ENCODE data around the gene ATOH8.

ATOH8 gene

DNA sequence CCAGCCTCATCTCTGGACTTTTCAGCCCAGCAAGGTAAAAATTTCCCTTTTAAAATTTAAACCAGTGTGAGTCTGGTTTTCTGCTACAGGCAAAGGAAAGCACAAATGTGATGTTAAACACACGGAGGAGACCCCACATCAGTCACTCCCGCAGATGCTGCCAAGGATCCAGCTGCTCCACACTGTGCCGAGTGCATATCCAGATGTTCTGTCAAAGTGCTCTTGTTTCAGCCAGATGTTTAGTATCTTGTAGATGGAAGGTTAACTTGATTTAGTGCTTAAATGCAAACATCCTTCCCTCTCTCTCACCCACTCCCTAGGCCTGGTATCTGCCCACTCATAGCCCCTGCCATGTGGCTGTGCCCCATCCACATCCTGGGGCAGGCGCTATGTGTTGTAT lies 15.8 kb upstream of the ATOH8 start:
- no peak for DNase-seq

DNA sequence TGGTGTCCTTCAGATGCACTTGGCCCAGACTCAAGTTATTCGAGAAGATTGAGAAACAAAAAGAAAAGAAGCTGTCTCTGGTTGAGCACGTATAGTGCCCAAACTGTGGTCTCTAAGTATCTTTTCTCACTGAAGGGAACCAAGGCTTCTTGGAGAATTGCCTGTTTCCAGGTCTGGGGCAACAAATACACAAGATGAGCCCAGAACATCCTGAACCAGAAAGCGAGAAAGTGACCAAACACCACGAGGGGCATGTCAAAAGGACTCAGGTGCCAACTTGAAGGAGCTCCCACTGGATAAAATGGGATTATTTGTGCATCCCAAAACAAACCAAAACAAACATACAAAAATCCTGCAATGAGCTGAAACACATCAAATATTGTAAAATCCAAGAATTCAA lies 13.6 kb upstream of the ATOH8 start:
- DNase-seq, result no peak

DNA sequence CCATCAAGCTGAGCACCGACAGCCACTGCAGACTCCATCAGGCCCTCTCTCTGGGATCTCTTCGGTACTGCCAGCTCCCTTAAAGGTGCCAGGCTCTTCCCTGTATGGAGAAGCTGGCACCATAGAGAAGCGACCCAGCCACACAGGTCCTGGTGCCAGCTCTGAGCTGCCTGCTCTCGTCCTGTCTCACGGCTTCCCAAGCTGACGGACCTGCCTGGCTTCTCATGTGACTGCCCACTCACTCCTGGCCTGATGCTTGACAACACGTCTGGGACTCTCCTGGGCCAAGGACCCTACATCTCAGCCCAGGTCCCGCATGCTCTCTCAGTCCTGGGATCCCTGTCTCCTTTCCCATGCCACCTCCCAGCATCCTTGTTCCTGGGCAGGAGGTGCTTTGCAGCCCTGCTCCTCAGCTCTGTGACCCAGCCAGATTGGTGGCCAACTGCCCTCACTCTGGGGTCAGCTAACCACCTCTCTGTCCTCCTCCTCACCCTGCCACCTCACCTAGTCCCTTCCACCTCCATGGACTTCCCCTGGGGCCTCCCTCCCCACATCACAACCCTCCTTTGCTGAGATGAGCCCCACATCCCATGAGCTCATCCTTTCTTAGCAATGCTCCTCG lies 12.5 kb upstream of the ATOH8 start:
- no peak for DNase-seq

DNA sequence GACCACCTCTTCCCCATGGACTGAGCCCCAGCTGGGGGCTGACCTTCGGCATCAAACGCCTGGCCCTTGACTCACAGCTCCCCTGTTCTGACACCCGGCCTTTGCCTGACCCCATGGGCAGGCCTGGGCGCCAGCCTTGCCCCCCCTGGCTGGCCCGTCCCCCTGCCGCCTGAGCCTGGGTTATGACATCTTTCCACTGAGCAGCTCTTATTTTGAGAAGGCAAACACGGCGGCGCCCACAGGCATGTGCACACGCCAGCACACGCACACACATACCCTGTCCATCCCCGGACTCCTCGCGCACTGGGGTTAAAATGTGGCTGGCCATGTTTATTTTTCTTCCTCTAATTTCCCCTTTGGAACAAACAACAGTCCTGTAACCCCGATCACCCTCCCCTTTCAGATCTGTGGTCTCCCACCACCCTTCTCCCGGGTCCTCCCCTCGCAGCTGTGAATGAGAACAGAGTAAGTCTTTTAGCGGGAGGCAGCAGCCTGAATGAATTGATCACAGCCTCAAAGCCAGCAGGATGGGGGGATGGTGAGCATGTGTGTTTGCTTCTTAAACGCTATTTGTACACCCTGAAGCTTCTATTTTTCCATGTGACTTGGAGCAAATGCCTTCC lies 11.8 kb upstream of the ATOH8 start:
- peak; percentile 33 for DNase-seq

GRCh38 chr2:85743304-85743978 lies 10.3 kb upstream of the ATOH8 start:
- DNase-seq, result no peak

DNA sequence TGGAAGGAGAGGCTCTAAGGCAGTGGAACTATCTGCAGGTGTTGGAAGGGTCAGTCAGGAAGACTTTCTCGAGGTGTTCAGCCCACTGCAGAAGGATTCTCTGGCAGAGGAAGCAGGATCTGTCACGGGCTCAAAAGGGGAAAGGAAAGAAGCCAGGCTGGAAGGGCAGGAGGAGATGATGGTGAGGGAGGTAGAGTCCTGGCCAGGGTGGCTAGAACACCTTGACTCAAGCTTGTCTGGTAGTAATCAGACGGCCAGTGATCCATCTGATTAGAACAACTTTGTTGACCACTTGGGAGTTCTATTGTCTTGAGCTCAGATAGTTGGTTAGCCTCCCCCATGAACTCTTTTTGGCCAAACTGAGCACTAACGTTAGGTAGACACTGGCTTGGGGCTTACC lies 9.7 kb upstream of the ATOH8 start:
- no peak for DNase-seq

DNA sequence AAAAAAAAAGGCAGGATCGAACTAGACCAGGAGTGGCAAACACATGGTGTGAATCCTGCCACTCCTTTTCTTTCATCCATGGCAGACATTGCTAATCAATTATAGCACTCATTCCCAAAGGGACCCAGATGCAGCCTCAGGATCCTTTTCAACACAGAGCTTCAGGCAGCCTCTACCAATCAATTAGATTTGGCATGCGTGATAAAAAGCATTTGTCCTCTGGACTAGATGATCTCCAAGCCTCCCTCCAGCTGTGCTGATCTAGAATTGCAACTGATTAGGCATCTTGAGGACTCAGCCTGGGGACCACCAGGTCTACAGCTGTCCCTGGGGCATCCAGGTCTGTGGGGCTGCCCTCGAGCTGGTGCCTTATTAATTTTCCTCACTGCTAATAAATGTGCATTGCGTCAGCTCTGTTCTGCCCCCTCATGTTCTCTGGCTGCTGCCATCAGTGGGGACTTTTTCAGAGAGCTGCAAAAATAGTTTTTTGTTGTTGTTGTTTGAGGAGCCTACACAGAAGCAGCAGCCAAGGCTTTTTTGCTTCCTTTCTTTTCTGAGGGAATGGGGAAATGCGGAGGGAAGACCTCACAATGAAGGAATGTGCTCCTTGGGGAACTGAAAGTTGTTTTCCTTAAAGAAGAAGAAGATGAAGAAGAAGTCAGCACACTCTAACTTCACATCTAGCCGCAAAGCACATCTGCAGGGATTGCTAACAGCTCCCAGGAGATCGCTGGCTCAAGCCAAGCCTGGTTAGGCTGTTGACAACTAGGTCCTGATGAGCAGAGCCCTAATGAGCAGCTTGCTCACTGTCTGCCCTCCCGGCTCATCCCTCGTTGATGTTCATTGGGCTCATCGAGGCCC lies 8.8 kb upstream of the ATOH8 start:
- no peak for DNase-seq

GRCh38 chr2:85745619-85746018 lies 8.2 kb upstream of the ATOH8 start:
- no peak for DNase-seq

DNA sequence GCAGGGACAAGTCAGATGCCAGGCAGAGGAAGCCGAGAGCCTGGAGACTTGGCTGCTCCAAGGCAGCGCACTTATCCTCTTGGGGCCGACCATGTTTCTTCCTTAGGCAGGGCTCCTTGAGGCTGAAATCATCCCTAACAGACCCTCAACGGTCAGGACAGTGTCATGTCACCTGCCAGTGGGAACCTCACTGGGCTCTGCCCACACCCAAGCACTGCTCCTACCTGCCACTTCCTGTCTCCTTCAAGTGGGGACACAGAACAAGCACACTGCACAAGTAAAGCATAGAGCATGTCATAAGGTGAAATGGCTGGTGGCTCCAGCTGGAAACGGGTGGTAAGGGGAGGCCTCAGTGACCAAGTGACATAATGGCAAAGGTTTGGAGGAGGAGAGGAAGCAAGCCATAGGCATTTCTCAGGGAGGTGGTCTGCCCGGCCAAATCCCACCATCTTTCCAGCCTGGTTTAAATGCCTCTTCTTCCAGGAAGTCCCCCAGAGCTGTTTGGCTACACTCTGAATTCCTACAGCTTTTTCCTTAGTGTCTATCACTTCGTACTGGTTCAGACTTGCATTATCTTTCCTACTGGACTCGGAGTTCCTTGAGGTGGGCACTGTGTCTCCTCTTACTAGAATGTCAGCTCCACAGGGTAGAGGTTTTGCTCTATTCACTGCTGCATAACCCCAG lies 7.3 kb upstream of the ATOH8 start:
- DNase-seq, result no peak

DNA sequence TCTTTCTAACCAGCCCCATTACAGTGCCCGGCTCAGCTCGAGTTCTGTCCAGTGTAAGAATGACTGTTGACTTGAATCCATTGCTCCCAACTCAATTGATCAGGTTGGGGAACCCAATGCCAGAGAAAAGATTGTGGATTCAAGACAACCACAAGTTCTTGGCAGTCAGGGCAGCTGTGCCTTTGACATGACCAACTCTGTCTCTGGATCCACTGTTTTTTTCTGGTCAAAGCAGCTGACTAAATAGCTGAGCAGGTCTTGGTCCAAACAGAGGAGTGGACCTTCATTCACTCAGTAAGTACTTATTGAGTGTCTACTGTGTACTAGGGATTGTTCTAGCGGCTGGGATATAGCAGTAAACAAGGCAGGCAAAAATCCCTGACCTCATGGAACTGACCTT lies 6.3 kb upstream of the ATOH8 start:
- no peak for DNase-seq

DNA sequence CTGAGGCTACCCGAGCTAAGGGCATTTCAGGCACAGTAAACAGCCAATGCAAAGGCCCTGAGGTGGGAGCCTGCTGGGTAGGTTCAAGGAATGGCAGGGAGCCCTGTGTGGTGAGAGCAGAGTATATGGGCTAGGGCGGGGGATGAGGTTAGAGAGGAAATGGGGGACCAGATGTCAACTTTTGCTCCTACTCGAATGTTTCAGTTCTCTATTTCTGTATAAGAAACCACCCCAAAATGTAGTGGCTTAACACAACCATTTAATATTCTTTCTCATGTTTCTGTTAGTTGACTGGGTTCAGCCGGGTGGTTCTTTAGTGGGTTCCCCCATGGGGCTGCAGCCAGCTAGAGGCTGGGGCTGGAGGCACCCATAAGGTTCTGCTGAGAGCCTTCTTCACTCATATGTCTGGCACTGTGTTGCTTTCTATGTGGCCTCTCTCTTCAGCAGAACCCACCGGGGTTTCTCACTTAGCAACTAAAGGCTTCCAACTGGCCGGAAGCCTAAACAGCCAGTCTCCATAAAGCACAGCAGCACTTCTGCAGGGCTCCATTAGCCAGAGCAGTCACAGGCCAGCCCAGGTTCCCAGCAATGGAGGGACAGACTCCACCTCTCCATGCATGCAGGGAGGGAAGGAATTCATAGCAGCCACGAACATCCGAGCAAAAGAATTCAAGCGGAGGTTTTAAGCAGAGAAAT lies 5.6 kb upstream of the ATOH8 start:
- DNase-seq, result no peak

DNA sequence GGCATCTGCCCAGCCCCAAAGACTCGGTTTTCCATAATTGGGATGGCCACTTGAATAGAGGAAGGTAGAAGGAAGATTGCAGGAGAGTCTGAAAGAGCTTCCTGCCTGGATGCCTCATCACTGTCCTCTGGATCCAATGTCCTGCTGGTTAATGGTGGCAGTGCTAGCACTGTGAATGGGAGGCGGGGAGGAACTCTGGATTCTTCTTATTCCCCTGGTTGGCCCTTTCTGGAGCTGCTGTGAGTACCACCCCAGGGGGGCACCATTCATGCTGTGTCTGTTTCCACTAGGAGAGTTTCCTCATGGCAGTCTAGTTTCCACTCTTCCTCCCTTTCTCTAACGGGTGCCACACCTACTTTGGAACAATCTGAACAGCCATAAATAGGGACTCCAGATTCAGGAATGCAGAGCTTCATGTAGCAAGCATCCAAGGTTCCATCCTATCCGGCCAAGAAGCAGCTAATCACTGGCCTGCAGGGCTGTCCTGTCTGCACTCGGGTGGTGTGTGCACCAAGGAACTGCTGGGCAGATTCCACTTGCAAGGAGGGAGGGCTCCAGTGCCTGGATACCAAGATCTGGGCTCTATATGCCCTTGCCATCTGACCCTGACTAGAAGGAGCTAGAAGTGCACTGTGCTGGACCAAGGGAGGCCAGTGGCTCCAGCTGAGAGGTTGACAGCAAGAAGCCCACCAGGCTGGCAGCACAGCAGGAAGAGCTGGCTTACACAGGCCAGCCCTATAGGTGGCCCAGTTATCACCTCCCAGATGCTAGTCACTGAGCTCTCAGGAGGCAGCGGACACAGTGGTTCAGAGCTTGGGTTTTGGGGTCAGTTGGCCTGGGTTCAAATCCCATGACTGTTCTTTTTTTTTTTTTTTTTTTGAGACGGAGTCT lies 4.6 kb upstream of the ATOH8 start:
- DNase-seq, result no peak

DNA sequence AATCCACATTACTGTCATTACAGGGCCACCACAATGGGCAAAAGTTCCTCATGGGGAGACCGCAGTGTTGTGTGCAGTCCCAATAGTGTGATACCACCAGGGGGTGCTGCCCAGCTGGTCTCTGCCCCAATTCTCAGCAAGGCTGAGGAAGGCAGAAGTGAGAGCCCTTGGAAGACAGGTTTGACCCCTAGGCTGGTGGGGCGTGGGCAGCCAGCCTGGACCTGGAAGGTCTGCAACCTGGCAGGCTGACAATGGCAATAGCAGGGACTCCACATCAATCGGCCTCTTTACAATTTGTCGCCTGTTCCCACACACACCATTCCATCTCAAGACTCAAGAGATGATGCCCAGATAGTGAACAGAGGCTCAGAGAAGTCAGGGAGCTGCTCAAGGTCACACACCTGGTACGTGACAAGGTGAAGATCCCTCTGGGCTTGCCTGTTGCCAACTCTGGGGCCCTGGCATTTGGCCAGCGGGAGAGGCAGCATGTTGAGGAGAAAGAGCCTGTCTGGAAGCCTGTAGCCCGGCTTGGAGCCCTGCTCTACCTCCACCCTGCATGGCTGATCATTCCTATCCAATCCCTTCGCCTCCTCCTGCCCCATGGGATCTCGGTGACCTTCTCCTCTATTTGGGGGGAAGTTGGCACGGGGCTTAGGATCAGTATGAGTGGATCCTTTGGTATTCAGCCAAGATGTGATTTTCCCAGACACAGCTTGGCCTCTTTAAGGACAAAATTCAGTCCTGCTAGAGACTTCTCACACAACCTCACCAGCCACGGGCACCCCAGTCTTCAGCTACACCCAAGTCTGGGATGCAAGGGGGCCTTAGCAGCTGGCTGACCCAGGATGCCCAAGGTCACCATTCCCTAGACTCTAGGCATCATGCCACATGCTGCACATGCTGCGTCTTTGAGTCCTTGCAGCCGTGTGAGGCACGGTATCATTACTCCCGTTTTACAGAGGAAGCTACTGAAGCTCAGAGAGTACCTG lies 2.9 kb upstream of the ATOH8 start:
- peak; percentile 36 for DNase-seq

- DNase-seq, result no peak
Measured at GRCh38 chr2:85751627-85752026, 2.2 kb upstream of the ATOH8 start.

DNA sequence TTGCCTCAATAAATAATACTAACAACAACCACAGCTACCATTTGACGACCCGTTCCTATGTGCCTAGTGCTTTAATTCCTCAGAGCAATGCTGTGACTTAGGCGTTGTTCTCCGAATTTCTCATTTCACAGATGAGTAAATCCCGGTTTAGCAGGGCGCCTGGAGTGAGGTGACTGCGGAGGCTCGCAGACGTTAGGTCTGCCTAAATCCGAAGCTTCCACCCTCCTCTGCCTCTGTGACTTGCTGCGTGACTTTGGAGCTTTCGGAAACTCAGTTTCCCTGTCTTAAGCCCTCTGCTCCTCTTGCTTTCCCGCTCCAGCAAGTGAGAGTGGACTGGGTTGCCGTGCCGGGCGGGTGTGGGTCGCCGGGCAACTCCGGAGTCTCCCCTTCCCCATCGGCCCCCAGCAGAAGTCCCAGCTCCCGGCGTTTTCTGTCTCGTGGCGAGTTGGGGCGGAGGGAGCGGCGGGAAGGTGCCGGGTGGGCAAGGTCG lies 711 bp upstream of the ATOH8 start:
- no peak for DNase-seq

GRCh38 chr2:85754313-85755095 lies 713 bp downstream of the ATOH8 start:
- DNase-seq, result no peak

GRCh38 chr2:85755122-85756027 lies 1.6 kb downstream of the ATOH8 start:
- DNase-seq, result no peak

GRCh38 chr2:85756195-85756594 lies 2.4 kb downstream of the ATOH8 start:
- no peak for DNase-seq
